Adrenal gland (tissue), 12 donors: Measurements from ENCODE around the gene CSRP1. TPM values are rescaled to one million over a fixed set of nuclear protein-coding genes. Genes with fewer than 3 reads are reported as not detected.
A peak's percentile ranks its signal among the peaks of the same experiment; 100 is the strongest.

Experiments used
- DNase-seq, 7 donors: peaks; one replicate each; pipeline ENCODE4 v3.0.0-alpha.2; 2019 to 2020
- H3K27ac ChIP-seq, 5 donors: fragments of 200-600 bp; sonication (generic) in 4 of 5; 1 replicate in 3 of 5; 2 replicates in 2 of 5; pipeline versions ENCODE4 v1.5.1 to v1.8.0; 2016 to 2020; ENCODE audit warnings: mild to moderate bottlenecking in 1 of 5
- H3K27me3 ChIP-seq: fragments of 200-600 bp; 2 replicates; pipeline ENCODE4 v1.8.0; 2021
- H3K36me3 ChIP-seq, 2 donors: fragments of 200-600 bp; replicated peaks in 1 of 2; 1 replicate in 1 of 2; 2 replicates in 1 of 2; pipeline versions ENCODE4 v1.5.1 to v1.8.0; 2018 to 2022
- H3K4me1 ChIP-seq, 2 donors: fragments of 200-600 bp; replicated peaks in 1 of 2; 1 replicate in 1 of 2; 2 replicates in 1 of 2; pipeline versions ENCODE4 v1.5.1 to v1.8.0; 2018 to 2021
- H3K4me3 ChIP-seq, 4 donors: fragments of 200-600 bp; sonication (generic) in 3 of 4; one replicate each; pipeline ENCODE4 v1.5.1; 2016 to 2018
- H3K9me3 ChIP-seq, 3 donors: fragments of 200-600 bp; sonication (generic) in 1 of 3; replicated peaks in 1 of 3; 1 replicate in 2 of 3; 2 replicates in 1 of 3; pipeline versions ENCODE4 v1.5.1 to v1.8.0; 2016 to 2021
- CTCF ChIP-seq, 6 experiments: fragments of 450-650 bp in 4 of 6; fragments of 200-600 bp in 2 of 6; sonication (generic) in 1 of 6; IDR thresholded peaks; 1 replicate in 5 of 6; 2 replicates in 1 of 6; pipeline versions ENCODE4 v1.5.1 to v1.8.0; 2016 to 2021; ENCODE audit warnings: antibody characterized with exemption in 6 of 6, mild to moderate bottlenecking in 2 of 6, moderate library complexity in 1 of 6
- POLR2A ChIP-seq, 2 donors: fragments of 450-650 bp; IDR thresholded peaks; one replicate each; pipeline ENCODE4 v1.6.1; 2017; ENCODE audit warnings: antibody characterized with exemption in 2 of 2, mild to moderate bottlenecking in 2 of 2, moderate library complexity in 1 of 2
- WGBS, 4 donors: extraction: QIAGEN DNeasy Blood & Tissue Kit in 2 of 4; methylation state at CpG; one replicate each; pipeline versions ENCODE4 v1.1.5 to v1.1.7; 2013 to 2017; 5-methylcytosine and 5-hydroxymethylcytosine counted together
- intact Hi-C, 2 donors: fragments of 100-400 bp; cut with DNase I; formaldehyde crosslinking; loops; one replicate each; pipeline versions ENCODE4 v1.14.1 to v1.15.0; 2022 to 2023
- polyA plus RNA-seq, 3 donors: library from polyadenylated mRNA; stranded (reverse); fragments of 200-250 nt in 2 of 3; fragments of 350-450 nt in 1 of 3; fragmentation: Illumina TruSeq in 1 of 3; extraction: RNeasy Lipid Tissue Mini Kit (QIAGEN cat#74804) in 1 of 3; gene quantifications; one replicate each; pipeline ENCODE4 v1.2.3, GENCODE V29; 2013 to 2014
- total RNA-seq, 9 donors: library from RNA; depleted of rRNA in 4 of 9; stranded (reverse); fragments of >200 nt in 4 of 9; fragments of 120-200 nt in 1 of 9; fragmentation: NEBNext Ultra II Directional in 1 of 9; extraction: Animal tissue kit (Norgen Biotek cat#: 25700) in 1 of 9; gene quantifications; one replicate each; pipeline versions ENCODE4 v1.1.0 to v1.2.4, GENCODE V29; 2013 to 2023
- donor health status: healthy with polysubstance abuse.
- donor health status: Bipolar disorder and iron deficiency.
- donor health status: DM: yes; HTN: yes; CAD: no.
- donor health status: DM: no; HTN: no; CAD: no.
- donor health status: DM: no; HTN: no; CAD: no.
- donor health status: DM: yes; HTN: yes; CAD: no.

The CSRP1 gene
- total and polyA plus RNA-seq, 12 donors = 30.5 to 470 (median 138) TPM

GRCh38 chr1:201554190-201554600, 47.3 kb upstream of the CSRP1 start:
- no peaks in the 10 kb centered on the region for H3K36me3 ChIP-seq
- WGBS, 4 donors = 52 to 69% (median 61%) methylated on average over 9 to 10 of the region's 10 CpGs
- H3K9me3 ChIP-seq = no peaks in the 10 kb centered on the region
- H3K27ac ChIP-seq = peak overlapping the region in 2 of 5 donors; percentile 2 to 64
- H3K4me1 ChIP-seq = peaks cover 0 to 10% of the 10 kb centered on the region in 2 donors
- no peaks in the 10 kb centered on the region for H3K27me3 ChIP-seq
- no peak overlapping the region for H3K4me3 ChIP-seq
- intact Hi-C loops = no loop called here
- DNase-seq = peak in 1 of 7 donors; percentile 54
- no peak for TF ChIP-seq CTCF (IDR thresholded peaks at IDR 0.05)
- TF ChIP-seq POLR2A (IDR thresholded peaks at IDR 0.05) = no peak

- Histone ChIP-seq H3K27ac (peak overlapping the region in 2 of 5 donors; percentile 2 to 64), H3K36me3 (no peaks in the 10 kb centered on the region), H3K27me3 (no peaks in the 10 kb centered on the region), H3K4me1 (peaks cover 0 to 10% of the 10 kb centered on the region in 2 donors), H3K4me3 (no peak overlapping the region), H3K9me3 (no peaks in the 10 kb centered on the region)
- no peak for TF ChIP-seq POLR2A (IDR thresholded peaks at IDR 0.05)
- no peak for TF ChIP-seq CTCF (IDR thresholded peaks at IDR 0.05)
- intact Hi-C loops = no loop called here
- 68 to 74% (median 69%) methylated on average over 8 of the region's 8 CpGs for WGBS, 4 donors
- peak in 1 of 7 donors; percentile 53 for DNase-seq
Observed at GRCh38 chr1:201553496-201554189, 46.7 kb upstream of the CSRP1 start.

GRCh38 chr1:201552941-201553351, 46.0 kb upstream of the CSRP1 start:
- intact Hi-C loops = no loop called here
- 73 to 76% (median 75%) methylated on average over 4 to 5 of the region's 5 CpGs for WGBS, 4 donors
- Histone ChIP-seq H3K9me3 (no peaks in the 10 kb centered on the region), H3K4me3 (no peak overlapping the region), H3K36me3 (no peaks in the 10 kb centered on the region), H3K4me1 (peaks cover 0 to 10% of the 10 kb centered on the region in 2 donors), H3K27me3 (no peaks in the 10 kb centered on the region), H3K27ac (peak overlapping the region in 1 of 5 donors; percentile 64)
- DNase-seq = peak in 1 of 7 donors; percentile 53
- TF ChIP-seq CTCF (IDR thresholded peaks at IDR 0.05) (no peak), POLR2A (IDR thresholded peaks at IDR 0.05) (no peak)

- Histone ChIP-seq H3K9me3 (no peaks in the 10 kb centered on the region), H3K36me3 (no peaks in the 10 kb centered on the region), H3K27ac (peak overlapping the region in 1 of 5 donors; percentile 64), H3K4me1 (peaks cover 0 to 10% of the 10 kb centered on the region in 2 donors), H3K27me3 (no peaks in the 10 kb centered on the region), H3K4me3 (no peak overlapping the region)
- no peak for TF ChIP-seq CTCF (IDR thresholded peaks at IDR 0.05)
- WGBS, 4 donors = 78 to 83% (median 80%) methylated on average over 8 to 12 of the region's 12 CpGs
- peak in 2 of 7 donors; percentile 16 to 54 for DNase-seq
- intact Hi-C loops = no loop called here
Observed at GRCh38 chr1:201551877-201552731, 45.2 kb upstream of the CSRP1 start.
